ENCODE results near the gene RFX7. TPM values are rescaled to one million over a fixed set of nuclear protein-coding genes. Genes with fewer than 3 reads are reported as not detected.

The RFX7 gene
- total and polyA plus RNA-seq, 2 of the 8 experiments (the other 6 are each of a cell fraction or from before 2014, with no cell fraction given): 10.4 to 40.9 TPM

- H4K8ac ChIP-seq (ENCODE audit: extremely low read depth, insufficient read depth, low read length): no peak overlapping the region
- H2BK20ac ChIP-seq (ENCODE audit: low read length): no peak overlapping the region
- no peak overlapping the region for H2BK12ac ChIP-seq (ENCODE audit: low read depth, low read length)
- no peaks in the 10 kb centered on the region for H3K36me3 ChIP-seq (ENCODE audit: control insufficient read depth in 2 of 4, insufficient read depth in 4 of 4, low read length in 3 of 4)
- no peak overlapping the region for H2BK120ac ChIP-seq (replicated peaks; ENCODE audit: low read depth, low read length)
- no peak overlapping the region for H3K14ac ChIP-seq (ENCODE audit: insufficient read length)
- H3K4ac ChIP-seq (replicated peaks; ENCODE audit: insufficient read length, low read depth, low read length): no peak overlapping the region
- H3K9ac ChIP-seq (replicated peaks in 1 of 4; ENCODE audit: extremely low read depth in 1 of 4, low read depth in 3 of 4, low read length in 3 of 4): no peak overlapping the region
- H2AFZ ChIP-seq (ENCODE audit: low read length): no peak overlapping the region
- no peaks in the 10 kb centered on the region for H4K20me1 ChIP-seq (replicated peaks in 1 of 2; ENCODE audit: control insufficient read depth in 1 of 2, insufficient read depth in 2 of 2, low read length in 2 of 2)
- FAIRE-seq: peak; percentile 63
- POLR2A ChIA-PET (ENCODE audit: partially characterized antibody): interaction anchor here (0.8 kb wide), 1 partner anchor 167 kb away, joined by 4 read pairs; no protein-coding TSS in a partner anchor
- H4K5ac ChIP-seq (ENCODE audit: insufficient read length, low read depth, low read length): no peak overlapping the region
- H3K27ac ChIP-seq (ENCODE audit: low read depth, low read length): no peak overlapping the region
- CTCF ChIA-PET (ENCODE audit: partially characterized antibody): interaction anchor here (0.8 to 7.5 kb wide), 17 partner anchors 8 to 621 kb away, joined by 3 to 119 read pairs (median 4); no protein-coding TSS in a partner anchor
- no peak for DNase-seq (ENCODE audit: low read depth in 1 of 2, low spot score in 2 of 2)
- H3K23me2 ChIP-seq (ENCODE audit: low read depth, low read length): no peaks in the 10 kb centered on the region
- no peak overlapping the region for H2AK5ac ChIP-seq (ENCODE audit: low read depth, low read length)
- no peaks in the 10 kb centered on the region for H3K9me3 ChIP-seq (ENCODE audit: insufficient read depth in 2 of 2, low read depth in 1 of 2, low read length in 1 of 2)
- no peak overlapping the region for H4K91ac ChIP-seq (replicated peaks; ENCODE audit: insufficient read length, low read length)
- peaks cover 7 to 15% (median 11%) of the 10 kb centered on the region in 4 experiments; a peak in 6 of 7 replicates for H3K4me1 ChIP-seq (replicated peaks in 1 of 4; ENCODE audit: control insufficient read depth in 3 of 4, insufficient read depth in 4 of 4, low read length in 3 of 4)
- H3K79me1 ChIP-seq (ENCODE audit: low read depth, low read length): no peaks in the 10 kb centered on the region
- no peaks in the 10 kb centered on the region for H3K27me3 ChIP-seq (replicated peaks in 1 of 4; ENCODE audit: control insufficient read depth in 3 of 4, extremely low read depth in 1 of 4, insufficient read depth in 3 of 4, low read length in 3 of 4)
- H3K79me2 ChIP-seq (ENCODE audit: control insufficient read depth in 1 of 2, insufficient read depth in 2 of 2, low read length in 2 of 2): no peaks in the 10 kb centered on the region
- no peak overlapping the region for H3K23ac ChIP-seq (ENCODE audit: insufficient read length)
- no peak overlapping the region for H2BK15ac ChIP-seq (ENCODE audit: low read length)
- no peak overlapping the region for H3K18ac ChIP-seq (ENCODE audit: extremely low read depth, low read length)
- H3K4me2 ChIP-seq (ENCODE audit: insufficient read depth in 1 of 2, low read depth in 2 of 2, low read length in 2 of 2): no peak overlapping the region
- H2BK5ac ChIP-seq (ENCODE audit: low read depth, low read length): no peak overlapping the region
- no peak overlapping the region for H3K56ac ChIP-seq (replicated peaks; ENCODE audit: insufficient read length, low read depth, low read length)
- H3K4me3 ChIP-seq (ENCODE audit: extremely low read depth in 1 of 4, insufficient read depth in 2 of 4, low read depth in 3 of 4, low read length in 4 of 4): no peak overlapping the region
- TF ChIP-seq TBP (IDR thresholded peaks at IDR 0.05; ENCODE audit: low read depth, low read length) (no peak), USF2 (IDR thresholded peaks at IDR 0.05; ENCODE audit: low read length) (no peak), CTBP2 (IDR thresholded peaks at IDR 0.05; ENCODE audit: borderline replicate concordance, insufficient read depth, insufficient read length, low read length) (no peak), RAD21 (IDR thresholded peaks at IDR 0.05 in 1 of 2, conservative IDR thresholded peaks at IDR 0.05 in 1 of 2; ENCODE audit: low read depth in 2 of 2, low read length in 2 of 2) (peak; percentile 79 to 86), CHD1 (IDR thresholded peaks at IDR 0.05; ENCODE audit: low read depth, low read length) (no peak), CTCF (IDR thresholded peaks at IDR 0.05; ENCODE audit: control extremely low read depth in 1 of 3, insufficient read depth in 1 of 3, low read depth in 1 of 3, low read length in 3 of 3) (peak in 2 of 3 experiments; percentile 67 to 68; a peak in 3 of 4 replicates), ATF3 (IDR thresholded peaks at IDR 0.05; ENCODE audit: insufficient read depth, low read depth, low read length) (no peak), GABPA (IDR thresholded peaks at IDR 0.05; ENCODE audit: borderline replicate concordance, insufficient read depth, low read length) (no peak), TCF12 (IDR thresholded peaks at IDR 0.05; ENCODE audit: low read depth, low read length) (no peak)
Measured at GRCh38 chr15:56249092-56249491, 5.4 kb upstream of the RFX7 start.

Data from H1 (cell line).